Hepatocyte (in vitro differentiated cells): ENCODE measurements around the gene CARD11. TPM values are rescaled to one million over a fixed set of nuclear protein-coding genes. Genes with fewer than 3 reads are reported as not detected.

Source experiments
- DNase-seq: peaks from one replicate; pipeline ENCODE4 v3.0.0-alpha.2; 2016; ENCODE audit warnings: low spot score
- H2AFZ ChIP-seq: fragments of 200-600 bp; sonication (generic); 2 replicates; pipeline ENCODE4 v1.6.0; 2016; ENCODE audit warnings: antibody characterized with exemption, mild to moderate bottlenecking
- H3K27ac ChIP-seq: fragments of 200-600 bp; sonication (generic); 2 replicates; pipeline ENCODE4 v1.5.1; 2016; ENCODE audit warnings: mild to moderate bottlenecking
- H3K27me3 ChIP-seq: fragments of 200-600 bp; sonication (generic); 2 replicates; pipeline ENCODE4 v1.6.1; 2016
- H3K36me3 ChIP-seq: fragments of 200-600 bp; sonication (generic); replicated peaks from 2 replicates; pipeline ENCODE4 v1.5.1; 2016; ENCODE audit warnings: low read depth; ENCODE audit not compliant: insufficient read depth
- H3K4me1 ChIP-seq: fragments of 200-600 bp; sonication (generic); 2 replicates; pipeline ENCODE4 v1.5.1; 2016; ENCODE audit warnings: mild to moderate bottlenecking, moderate library complexity; ENCODE audit not compliant: insufficient read depth
- H3K4me2 ChIP-seq: fragments of 200-600 bp; sonication (generic); 2 replicates; pipeline ENCODE4 v1.6.0; 2016
- H3K4me3 ChIP-seq: fragments of 200-600 bp; sonication (generic); 2 replicates; pipeline ENCODE4 v1.5.1; 2016; ENCODE audit warnings: mild to moderate bottlenecking
- H3K79me2 ChIP-seq: fragments of 200-600 bp; sonication (generic); 2 replicates; pipeline ENCODE4 v1.6.0; 2017; ENCODE audit warnings: mild to moderate bottlenecking
- H3K9me2 ChIP-seq: fragments of 200-600 bp; sonication (generic); replicated peaks from 2 replicates; pipeline ENCODE4 v1.6.0; 2017; ENCODE audit warnings: mild to moderate bottlenecking; ENCODE audit not compliant: insufficient read depth
- H3K9me3 ChIP-seq: fragments of 200-600 bp; sonication (generic); 2 replicates; pipeline ENCODE4 v1.5.1; 2016; ENCODE audit warnings: low read depth, mild to moderate bottlenecking
- H4K20me1 ChIP-seq: fragments of 200-600 bp; sonication (generic); 2 replicates; pipeline ENCODE4 v1.6.0; 2016; ENCODE audit warnings: mild to moderate bottlenecking; ENCODE audit not compliant: insufficient read depth, poor library complexity, severe bottlenecking
- EZH2 ChIP-seq: fragments of 200-600 bp; sonication (generic); IDR thresholded peaks from 2 replicates; pipeline ENCODE4 v1.6.1; 2016; ENCODE audit warnings: antibody characterized with exemption, mild to moderate bottlenecking, borderline replicate concordance
- EZH2phosphoT487 ChIP-seq: fragments of 200-600 bp; sonication (generic); IDR thresholded peaks from one replicate; pipeline ENCODE4 v1.6.1; 2018; ENCODE audit warnings: antibody characterized with exemption, mild to moderate bottlenecking, low read depth, moderate library complexity; ENCODE audit not compliant: unreplicated experiment, severe bottlenecking
- WGBS: methylation state at CpG from one replicate; pipeline ENCODE4 v1.1.6; 2016; ENCODE audit warnings: low lambda C conversion rate; ENCODE audit errors: missing lambda C conversion rate; 5-methylcytosine and 5-hydroxymethylcytosine counted together
- polyA plus RNA-seq: library from polyadenylated mRNA; unstranded; fragments of >200 nt; fragmentation: Nextera tagmentation; extraction: Ambion mirVana; gene quantifications from 2 replicates; pipeline ENCODE4 v1.2.1, GENCODE V29; 2016
- total RNA-seq: library from RNA; depleted of rRNA; stranded (reverse); fragments of >200 nt; gene quantifications from 2 replicates; pipeline ENCODE4 v1.2.3, GENCODE V29; 2014
- TF ChIP-seq, protein P1 (sequence below): fragments of 200-600 bp; sonication (generic); IDR thresholded peaks from 2 replicates; pipeline ENCODE4 v1.5.1; 2016; ENCODE audit warnings: antibody characterized with exemption, mild to moderate bottlenecking; ENCODE audit not compliant: poor library complexity

CARD11 gene
- total and polyA plus RNA-seq, 2 experiments from 2014 or later = 9.6 to 10.9 TPM

DNA sequence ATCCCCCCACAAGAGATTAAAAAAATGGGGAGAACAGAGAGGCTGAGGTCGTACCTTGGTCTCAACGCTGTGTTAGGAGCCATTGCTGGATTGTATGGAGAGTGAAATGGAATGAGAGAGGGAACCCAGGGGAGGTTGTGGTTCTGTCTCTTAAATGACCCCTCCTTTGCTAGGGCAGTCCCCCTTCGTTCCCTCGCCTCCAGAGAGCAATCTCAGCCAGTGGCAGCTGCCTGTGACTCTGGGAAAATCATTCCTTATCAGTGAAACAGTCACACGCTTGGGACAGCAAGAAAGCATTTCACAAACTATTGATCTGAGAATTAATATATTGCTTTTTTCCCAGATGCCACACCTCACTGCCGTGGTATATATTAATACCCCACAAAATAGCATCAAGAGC, 12.0 kb upstream of the CARD11 start:
- TF ChIP-seq, protein P1, sequence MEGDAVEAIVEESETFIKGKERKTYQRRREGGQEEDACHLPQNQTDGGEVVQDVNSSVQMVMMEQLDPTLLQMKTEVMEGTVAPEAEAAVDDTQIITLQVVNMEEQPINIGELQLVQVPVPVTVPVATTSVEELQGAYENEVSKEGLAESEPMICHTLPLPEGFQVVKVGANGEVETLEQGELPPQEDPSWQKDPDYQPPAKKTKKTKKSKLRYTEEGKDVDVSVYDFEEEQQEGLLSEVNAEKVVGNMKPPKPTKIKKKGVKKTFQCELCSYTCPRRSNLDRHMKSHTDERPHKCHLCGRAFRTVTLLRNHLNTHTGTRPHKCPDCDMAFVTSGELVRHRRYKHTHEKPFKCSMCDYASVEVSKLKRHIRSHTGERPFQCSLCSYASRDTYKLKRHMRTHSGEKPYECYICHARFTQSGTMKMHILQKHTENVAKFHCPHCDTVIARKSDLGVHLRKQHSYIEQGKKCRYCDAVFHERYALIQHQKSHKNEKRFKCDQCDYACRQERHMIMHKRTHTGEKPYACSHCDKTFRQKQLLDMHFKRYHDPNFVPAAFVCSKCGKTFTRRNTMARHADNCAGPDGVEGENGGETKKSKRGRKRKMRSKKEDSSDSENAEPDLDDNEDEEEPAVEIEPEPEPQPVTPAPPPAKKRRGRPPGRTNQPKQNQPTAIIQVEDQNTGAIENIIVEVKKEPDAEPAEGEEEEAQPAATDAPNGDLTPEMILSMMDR = no peak
- TF ChIP-seq EZH2 (no peak), EZH2phosphoT487 (no peak)
- Histone ChIP-seq H3K27ac (no peak overlapping the region), H3K4me2 (no peak overlapping the region), H2AFZ (no peak overlapping the region), H3K27me3 (no peaks in the 10 kb centered on the region), H3K4me1 (peaks cover 9% of the 10 kb centered on the region), H3K79me2 (no peaks in the 10 kb centered on the region), H3K9me3 (no peaks in the 10 kb centered on the region), H4K20me1 (no peaks in the 10 kb centered on the region), H3K9me2 (no peaks in the 10 kb centered on the region), H3K4me3 (no peak overlapping the region), H3K36me3 (no peaks in the 10 kb centered on the region)
- no peak for DNase-seq
- WGBS = 75% methylated on average over 6 of the region's 6 CpGs

DNA sequence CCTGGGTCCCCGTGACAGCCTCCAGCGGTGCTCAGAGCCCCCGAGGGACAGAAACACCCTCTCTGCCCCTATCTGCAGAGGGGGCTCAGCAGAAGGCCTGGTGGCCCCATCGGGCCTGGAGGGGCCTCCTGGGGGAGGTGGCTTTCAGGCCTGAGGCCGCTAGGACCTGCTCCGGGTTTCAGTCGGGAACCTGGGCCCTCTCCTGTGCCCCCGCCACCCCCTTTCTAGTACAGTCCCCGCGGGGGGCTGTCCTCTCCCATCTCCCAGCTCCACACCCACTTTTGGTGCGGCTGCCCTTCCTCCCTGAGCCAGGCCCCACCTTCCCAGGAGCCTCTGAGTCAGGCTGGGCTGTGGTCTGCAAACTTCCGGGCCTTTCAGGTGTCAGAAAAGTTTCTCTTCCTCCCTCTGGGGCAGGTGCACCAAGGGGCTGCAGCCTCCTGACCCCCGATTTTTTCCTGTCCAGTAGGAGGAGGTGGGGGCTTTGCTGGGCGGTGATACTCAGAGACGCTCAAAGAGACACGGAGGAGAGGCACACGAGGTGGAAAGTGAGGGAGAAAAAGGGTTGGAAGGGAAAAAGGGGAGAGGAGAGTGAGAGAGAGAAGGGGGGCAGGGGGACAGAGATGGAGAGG, 692 bp downstream of the CARD11 start:
- WGBS = 39% methylated on average over 15 of the region's 17 CpGs
- peak; percentile 55 for DNase-seq
- Histone ChIP-seq H3K27ac (no peak overlapping the region), H3K4me2 (peak overlapping the region; percentile 82), H4K20me1 (no peaks in the 10 kb centered on the region), H3K36me3 (no peaks in the 10 kb centered on the region), H3K4me3 (peak overlapping the region; percentile 28), H3K9me2 (no peaks in the 10 kb centered on the region), H3K79me2 (peaks cover 2% of the 10 kb centered on the region), H3K27me3 (no peaks in the 10 kb centered on the region), H3K4me1 (no peaks in the 10 kb centered on the region), H3K9me3 (no peaks in the 10 kb centered on the region), H2AFZ (peak overlapping the region; percentile 89)
- no peak for TF ChIP-seq EZH2
- TF ChIP-seq, protein P1 = no peak
- no peak for TF ChIP-seq EZH2phosphoT487

DNA sequence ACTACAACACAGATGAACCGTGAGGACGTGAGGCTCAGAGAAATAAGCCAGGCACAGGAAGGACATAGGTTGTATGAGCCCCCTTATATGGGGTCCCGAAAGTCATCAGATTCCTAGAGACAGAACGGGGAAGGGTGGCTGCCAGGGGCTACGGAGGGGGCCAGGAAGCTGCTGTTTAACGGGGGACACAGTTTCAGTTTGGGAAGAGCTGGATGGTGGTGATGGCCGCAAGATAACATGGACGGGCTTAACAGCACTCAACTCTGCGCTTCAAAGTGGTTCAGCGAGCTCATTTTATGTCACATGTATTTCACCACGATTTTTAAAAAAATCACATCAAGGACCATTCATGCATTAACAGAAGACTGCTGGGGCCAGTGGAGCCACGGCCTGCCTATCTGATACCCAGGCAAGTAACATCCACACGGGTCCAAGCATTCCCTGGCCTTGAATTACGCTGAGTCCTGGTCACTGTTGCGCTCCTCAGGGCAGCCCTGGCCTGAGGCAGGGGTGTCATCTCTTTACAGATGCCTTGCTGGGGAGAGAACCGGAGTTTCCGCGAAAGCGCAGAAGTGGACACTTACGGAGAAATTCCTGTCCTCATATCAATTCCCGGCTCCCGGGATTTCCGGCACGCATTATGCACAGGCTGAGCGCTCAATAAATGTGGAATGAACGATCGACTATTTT, 1.5 kb downstream of the CARD11 start:
- TF ChIP-seq EZH2 = no peak
- no peak for TF ChIP-seq EZH2phosphoT487
- TF ChIP-seq, protein P1 = no peak
- Histone ChIP-seq H2AFZ (no peak overlapping the region), H3K27ac (no peak overlapping the region), H3K9me2 (no peaks in the 10 kb centered on the region), H3K4me2 (peak overlapping the region; percentile 82), H3K27me3 (no peaks in the 10 kb centered on the region), H3K4me3 (no peak overlapping the region), H3K9me3 (no peaks in the 10 kb centered on the region), H3K4me1 (no peaks in the 10 kb centered on the region), H4K20me1 (no peaks in the 10 kb centered on the region), H3K36me3 (no peaks in the 10 kb centered on the region), H3K79me2 (peaks cover 2% of the 10 kb centered on the region)
- DNase-seq = no peak
- WGBS = 92% methylated on average over 27 of the region's 27 CpGs
